Measurements from ENCODE around the gene FXR1.
A peak's percentile ranks its signal among the peaks of the same experiment; 100 is the strongest.

FXR1 gene

DNA sequence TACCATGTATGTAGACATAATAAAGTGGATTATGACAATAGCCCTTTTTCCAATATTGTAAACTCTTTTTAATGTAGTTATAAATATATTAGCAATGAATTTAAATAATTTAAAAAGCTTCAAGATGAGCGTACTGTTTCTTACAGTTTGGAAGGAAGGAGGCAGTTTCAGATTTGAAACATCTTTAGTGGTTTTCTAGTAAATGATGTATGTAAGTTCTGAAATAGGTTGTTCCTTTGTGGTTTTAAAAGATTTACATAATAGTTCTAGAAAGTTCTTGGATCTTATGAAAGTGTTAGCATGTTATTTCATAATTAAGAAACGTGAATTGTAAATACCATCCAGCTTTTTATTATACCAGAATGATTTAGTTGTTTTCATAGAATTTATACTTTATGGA is 61.1 kb downstream of the FXR1 start:
- H3K27me3 Mint-ChIP-seq (ENCODE audit: low read depth): no peaks in the 10 kb centered on the region
- H3K9me3 Mint-ChIP-seq: no peaks in the 10 kb centered on the region
- no peak overlapping the region for H3K27ac Mint-ChIP-seq
- TF ChIP-seq, protein P1, sequence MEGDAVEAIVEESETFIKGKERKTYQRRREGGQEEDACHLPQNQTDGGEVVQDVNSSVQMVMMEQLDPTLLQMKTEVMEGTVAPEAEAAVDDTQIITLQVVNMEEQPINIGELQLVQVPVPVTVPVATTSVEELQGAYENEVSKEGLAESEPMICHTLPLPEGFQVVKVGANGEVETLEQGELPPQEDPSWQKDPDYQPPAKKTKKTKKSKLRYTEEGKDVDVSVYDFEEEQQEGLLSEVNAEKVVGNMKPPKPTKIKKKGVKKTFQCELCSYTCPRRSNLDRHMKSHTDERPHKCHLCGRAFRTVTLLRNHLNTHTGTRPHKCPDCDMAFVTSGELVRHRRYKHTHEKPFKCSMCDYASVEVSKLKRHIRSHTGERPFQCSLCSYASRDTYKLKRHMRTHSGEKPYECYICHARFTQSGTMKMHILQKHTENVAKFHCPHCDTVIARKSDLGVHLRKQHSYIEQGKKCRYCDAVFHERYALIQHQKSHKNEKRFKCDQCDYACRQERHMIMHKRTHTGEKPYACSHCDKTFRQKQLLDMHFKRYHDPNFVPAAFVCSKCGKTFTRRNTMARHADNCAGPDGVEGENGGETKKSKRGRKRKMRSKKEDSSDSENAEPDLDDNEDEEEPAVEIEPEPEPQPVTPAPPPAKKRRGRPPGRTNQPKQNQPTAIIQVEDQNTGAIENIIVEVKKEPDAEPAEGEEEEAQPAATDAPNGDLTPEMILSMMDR (IDR thresholded peaks at IDR 0.05; ENCODE audit: unreplicated experiment in 3 of 3): no peak
- peaks cover 47% of the 10 kb centered on the region for H3K36me3 Mint-ChIP-seq (ENCODE audit: low read depth)
- no peaks in the 10 kb centered on the region for H3K4me1 Mint-ChIP-seq
- no peak overlapping the region for H3K4me3 Mint-ChIP-seq

GRCh38 chr3:180974286-180974685 is 61.8 kb downstream of the FXR1 start:
- H3K27me3 Mint-ChIP-seq (ENCODE audit: low read depth): no peaks in the 10 kb centered on the region
- H3K36me3 Mint-ChIP-seq (ENCODE audit: low read depth): peaks cover 41% of the 10 kb centered on the region
- no peaks in the 10 kb centered on the region for H3K4me1 Mint-ChIP-seq
- H3K9me3 Mint-ChIP-seq: no peaks in the 10 kb centered on the region
- TF ChIP-seq, protein P1 (IDR thresholded peaks at IDR 0.05; ENCODE audit: unreplicated experiment in 3 of 3): no peak
- H3K27ac Mint-ChIP-seq: no peak overlapping the region
- H3K4me3 Mint-ChIP-seq: no peak overlapping the region

DNA sequence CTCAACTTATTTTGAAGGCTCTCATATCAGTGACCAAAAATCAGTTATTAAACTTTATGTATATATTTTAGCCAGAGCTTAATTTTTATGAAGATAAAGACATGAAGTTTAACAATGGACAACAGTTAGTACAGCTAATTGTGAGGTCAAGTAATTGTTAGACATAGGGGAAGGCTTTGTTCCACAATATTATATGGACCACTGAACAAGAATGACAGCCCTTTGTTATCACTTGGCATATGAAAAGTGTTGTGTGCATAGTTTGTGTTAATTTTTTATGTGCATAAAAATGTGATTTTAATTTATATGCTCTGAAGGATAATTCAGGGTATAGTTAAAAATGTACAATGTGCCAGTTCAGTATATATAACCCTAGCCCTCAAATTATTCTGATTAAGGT is 65.0 kb downstream of the FXR1 start:
- TF ChIP-seq, protein P1 (IDR thresholded peaks at IDR 0.05; ENCODE audit: unreplicated experiment in 3 of 3): no peak
- H3K9me3 Mint-ChIP-seq: no peaks in the 10 kb centered on the region
- H3K4me1 Mint-ChIP-seq: no peaks in the 10 kb centered on the region
- H3K4me3 Mint-ChIP-seq: no peak overlapping the region
- H3K27me3 Mint-ChIP-seq (ENCODE audit: low read depth): no peaks in the 10 kb centered on the region
- H3K36me3 Mint-ChIP-seq (ENCODE audit: low read depth): peaks cover 32% of the 10 kb centered on the region
- no peak overlapping the region for H3K27ac Mint-ChIP-seq

DNA sequence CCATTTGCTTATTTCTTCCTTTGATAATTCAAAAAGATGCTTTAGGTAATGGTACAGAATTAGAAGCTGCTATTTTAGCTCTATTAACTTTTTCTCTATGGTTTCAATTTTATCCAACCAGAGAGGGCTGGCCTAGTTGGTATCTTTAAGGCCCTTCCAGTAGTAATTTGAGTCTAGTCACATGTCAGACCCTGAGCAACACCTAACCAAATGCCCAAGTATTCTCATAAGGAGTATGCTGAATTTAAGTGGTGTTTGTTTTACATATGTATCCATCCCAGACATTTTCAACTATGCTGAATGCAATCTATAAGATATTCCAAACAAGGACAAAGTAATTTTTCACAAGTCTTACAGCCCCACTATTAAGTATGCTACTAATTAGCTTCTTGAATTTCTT is 67.5 kb downstream of the FXR1 start:
- no peaks in the 10 kb centered on the region for H3K9me3 Mint-ChIP-seq
- H3K4me3 Mint-ChIP-seq: no peak overlapping the region
- H3K4me1 Mint-ChIP-seq: no peaks in the 10 kb centered on the region
- TF ChIP-seq, protein P1 (IDR thresholded peaks at IDR 0.05; ENCODE audit: unreplicated experiment in 3 of 3): no peak
- peaks cover 28% of the 10 kb centered on the region for H3K36me3 Mint-ChIP-seq (ENCODE audit: low read depth)
- H3K27me3 Mint-ChIP-seq (ENCODE audit: low read depth): no peaks in the 10 kb centered on the region
- H3K27ac Mint-ChIP-seq: no peak overlapping the region

DNA sequence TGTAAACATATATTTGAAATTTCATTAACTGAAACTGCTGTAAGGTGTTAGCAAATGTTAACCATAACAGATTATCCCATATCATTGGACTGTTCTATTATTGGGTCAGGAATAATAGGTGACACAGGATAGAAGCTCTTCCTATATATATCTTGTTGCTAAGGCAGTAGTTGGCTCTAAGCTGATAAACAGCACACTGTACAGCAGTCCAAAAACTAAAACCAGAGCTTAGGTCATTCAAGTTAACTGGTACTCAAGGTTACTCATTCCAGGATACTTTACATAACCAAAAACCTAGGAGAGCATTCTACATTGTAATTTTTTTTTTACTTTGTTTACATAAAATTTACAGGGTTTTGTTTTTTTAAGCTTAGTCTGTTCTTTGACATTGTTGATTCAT is 68.1 kb downstream of the FXR1 start:
- Mint-ChIP-seq H3K9me3 (no peaks in the 10 kb centered on the region), H3K27me3 (ENCODE audit: low read depth) (no peaks in the 10 kb centered on the region), H3K4me1 (no peaks in the 10 kb centered on the region), H3K36me3 (ENCODE audit: low read depth) (peaks cover 29% of the 10 kb centered on the region), H3K4me3 (no peak overlapping the region), H3K27ac (no peak overlapping the region)
- TF ChIP-seq, protein P1 (IDR thresholded peaks at IDR 0.05; ENCODE audit: unreplicated experiment in 3 of 3): no peak

- H3K27me3 Mint-ChIP-seq (ENCODE audit: low read depth): no peaks in the 10 kb centered on the region
- TF ChIP-seq, protein P1 (IDR thresholded peaks at IDR 0.05; ENCODE audit: unreplicated experiment in 3 of 3): no peak
- peaks cover 33% of the 10 kb centered on the region for H3K36me3 Mint-ChIP-seq (ENCODE audit: low read depth)
- H3K27ac Mint-ChIP-seq: peak overlapping the region in 2 of 3 experiments; percentile 24 to 92
- H3K4me3 Mint-ChIP-seq: no peak overlapping the region
- H3K9me3 Mint-ChIP-seq: no peaks in the 10 kb centered on the region
- no peaks in the 10 kb centered on the region for H3K4me1 Mint-ChIP-seq
These were observed 69.4 kb downstream of the FXR1 start for GRCh38 chr3:180981912-180982311.

Measured in nephron (organoid).